ENCODE results near the gene SMTN.

The SMTN gene

DNA sequence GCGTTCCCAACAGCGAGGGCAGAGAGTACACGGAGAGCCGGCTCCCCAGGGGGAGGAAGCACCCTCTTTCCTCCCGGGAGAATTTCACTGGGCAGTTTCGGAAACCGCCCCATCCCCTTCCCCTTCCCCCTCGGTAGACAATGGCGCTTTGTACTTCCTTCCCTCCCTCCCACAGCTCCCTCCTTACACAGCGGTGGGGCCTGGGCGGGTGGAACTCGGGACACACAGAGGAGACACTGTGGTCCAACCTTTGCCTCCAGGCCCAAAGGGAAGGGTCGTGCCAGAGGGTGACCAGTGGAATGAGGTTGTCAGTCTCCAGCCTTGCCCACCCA, 4.3 kb downstream of the SMTN start:
- H3K27me3 ChIP-seq (ENCODE audit: insufficient read depth, low read length) = no peaks in the 10 kb centered on the region
- H3K36me3 ChIP-seq (ENCODE audit: insufficient read depth, low read length) = no peaks in the 10 kb centered on the region
- peak overlapping the region; percentile 95 for H3K9ac ChIP-seq (ENCODE audit: low read depth, low read length)
- 12% methylated on average over 13 of the region's 13 CpGs for WGBS
- H3K27ac ChIP-seq (ENCODE audit: low read depth, low read length) = peak overlapping the region; percentile 97
- H3K4me1 ChIP-seq (ENCODE audit: insufficient read depth, low read length) = peaks cover 29% of the 10 kb centered on the region
- peak overlapping the region; percentile 80 for H3K4me3 ChIP-seq (ENCODE audit: low read length)
- no peaks in the 10 kb centered on the region for H3K9me3 ChIP-seq (ENCODE audit: insufficient read depth, low read depth, low read length)

DNA sequence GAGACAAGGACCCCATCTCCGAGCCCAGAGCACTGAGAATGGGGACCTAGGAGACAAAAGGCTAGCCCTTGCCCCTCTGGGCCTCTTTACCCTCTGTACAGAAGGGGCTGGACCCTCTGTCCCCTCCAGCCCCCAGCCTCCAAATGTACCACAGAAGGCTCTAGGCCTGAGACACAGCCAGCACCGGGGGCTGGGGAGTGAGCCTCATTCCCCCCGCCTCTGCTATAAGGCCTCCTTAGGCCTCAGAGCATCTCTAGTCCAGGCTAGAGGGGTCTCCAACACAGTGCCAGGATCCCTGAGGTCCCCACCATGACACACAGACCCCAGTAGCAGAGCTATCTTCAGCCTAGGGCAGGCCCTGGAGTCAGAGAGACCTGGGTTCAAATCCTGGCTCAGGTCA, 4.8 kb downstream of the SMTN start:
- no peaks in the 10 kb centered on the region for H3K36me3 ChIP-seq (ENCODE audit: insufficient read depth, low read length)
- WGBS = 92% methylated on average over 3 of the region's 3 CpGs
- peak overlapping the region; percentile 95 for H3K9ac ChIP-seq (ENCODE audit: low read depth, low read length)
- peaks cover 27% of the 10 kb centered on the region for H3K4me1 ChIP-seq (ENCODE audit: insufficient read depth, low read length)
- peak overlapping the region; percentile 97 for H3K27ac ChIP-seq (ENCODE audit: low read depth, low read length)
- H3K4me3 ChIP-seq (ENCODE audit: low read length) = peak overlapping the region; percentile 80
- no peaks in the 10 kb centered on the region for H3K27me3 ChIP-seq (ENCODE audit: insufficient read depth, low read length)
- H3K9me3 ChIP-seq (ENCODE audit: insufficient read depth, low read depth, low read length) = no peaks in the 10 kb centered on the region

DNA sequence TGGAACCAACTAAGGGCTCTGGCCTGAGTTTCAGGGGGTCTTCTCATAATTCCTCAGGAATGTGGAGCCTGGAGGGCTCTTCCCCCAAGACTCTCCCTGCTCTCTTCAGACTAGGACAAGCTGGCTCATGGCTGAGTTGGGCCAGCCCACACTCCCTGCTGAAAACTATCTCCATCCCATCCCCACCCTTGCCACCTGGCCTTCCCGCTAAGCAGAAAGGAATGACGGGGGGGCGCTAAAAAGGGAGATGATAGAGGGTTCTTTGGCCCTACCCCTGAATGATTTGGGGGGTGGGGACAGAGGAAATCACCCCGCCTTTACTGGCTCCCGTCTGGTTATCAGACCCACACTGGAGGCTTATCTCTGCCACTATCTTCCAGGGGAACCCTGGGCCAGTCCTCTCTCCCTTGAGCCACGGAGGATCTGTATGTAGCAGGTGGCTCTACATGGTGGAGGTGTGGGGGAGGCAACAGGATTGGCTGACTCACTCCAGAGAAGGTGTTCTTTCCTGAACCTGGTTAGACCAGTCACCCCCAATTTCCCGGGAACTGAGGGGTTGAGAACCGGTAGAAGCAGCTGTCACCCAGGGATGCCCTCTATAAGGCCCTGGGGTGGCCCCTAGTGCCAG, 5.7 kb downstream of the SMTN start:
- Histone ChIP-seq H3K27ac (ENCODE audit: low read depth, low read length) (no peak overlapping the region), H3K36me3 (ENCODE audit: insufficient read depth, low read length) (peaks cover 7% of the 10 kb centered on the region; the same call in 1 of the 2 replicates), H3K27me3 (ENCODE audit: insufficient read depth, low read length) (no peaks in the 10 kb centered on the region), H3K9ac (ENCODE audit: low read depth, low read length) (no peak overlapping the region), H3K4me3 (ENCODE audit: low read length) (no peak overlapping the region), H3K9me3 (ENCODE audit: insufficient read depth, low read depth, low read length) (no peaks in the 10 kb centered on the region), H3K4me1 (ENCODE audit: insufficient read depth, low read length) (peaks cover 22% of the 10 kb centered on the region)
- 91% methylated on average over 8 of the region's 8 CpGs for WGBS

DNA sequence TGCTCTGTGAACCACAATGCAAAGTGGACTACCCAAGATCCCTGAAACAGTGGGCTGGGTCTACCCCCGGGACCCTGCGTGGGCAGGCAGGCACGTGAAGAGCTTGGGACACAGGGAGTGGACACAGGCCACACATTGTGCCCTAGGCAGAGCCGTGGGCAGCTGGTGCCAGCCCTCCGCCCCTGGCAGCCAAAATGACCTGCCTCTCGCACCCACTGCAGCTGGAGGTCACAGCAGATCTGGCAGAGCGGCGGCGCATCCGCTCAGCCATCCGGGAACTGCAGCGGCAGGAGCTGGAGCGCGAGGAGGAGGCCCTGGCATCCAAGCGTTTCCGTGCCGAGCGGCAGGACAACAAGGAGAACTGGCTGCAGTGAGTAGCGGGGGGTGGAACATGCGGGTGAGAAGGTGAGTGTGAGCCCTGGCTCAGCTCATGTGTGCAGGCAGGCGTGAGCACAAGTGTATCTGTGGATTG, 6.7 kb downstream of the SMTN start:
- H3K27me3 ChIP-seq (ENCODE audit: insufficient read depth, low read length) = no peaks in the 10 kb centered on the region
- peaks cover 14% of the 10 kb centered on the region; the same call in 1 of the 2 replicates for H3K4me1 ChIP-seq (ENCODE audit: insufficient read depth, low read length)
- H3K4me3 ChIP-seq (ENCODE audit: low read length) = no peak overlapping the region
- H3K27ac ChIP-seq (ENCODE audit: low read depth, low read length) = no peak overlapping the region
- no peak overlapping the region for H3K9ac ChIP-seq (ENCODE audit: low read depth, low read length)
- WGBS = 94% methylated on average over 21 of the region's 21 CpGs
- no peaks in the 10 kb centered on the region for H3K9me3 ChIP-seq (ENCODE audit: insufficient read depth, low read depth, low read length)
- peaks cover 7% of the 10 kb centered on the region; the same call in 1 of the 2 replicates for H3K36me3 ChIP-seq (ENCODE audit: insufficient read depth, low read length)

DNA sequence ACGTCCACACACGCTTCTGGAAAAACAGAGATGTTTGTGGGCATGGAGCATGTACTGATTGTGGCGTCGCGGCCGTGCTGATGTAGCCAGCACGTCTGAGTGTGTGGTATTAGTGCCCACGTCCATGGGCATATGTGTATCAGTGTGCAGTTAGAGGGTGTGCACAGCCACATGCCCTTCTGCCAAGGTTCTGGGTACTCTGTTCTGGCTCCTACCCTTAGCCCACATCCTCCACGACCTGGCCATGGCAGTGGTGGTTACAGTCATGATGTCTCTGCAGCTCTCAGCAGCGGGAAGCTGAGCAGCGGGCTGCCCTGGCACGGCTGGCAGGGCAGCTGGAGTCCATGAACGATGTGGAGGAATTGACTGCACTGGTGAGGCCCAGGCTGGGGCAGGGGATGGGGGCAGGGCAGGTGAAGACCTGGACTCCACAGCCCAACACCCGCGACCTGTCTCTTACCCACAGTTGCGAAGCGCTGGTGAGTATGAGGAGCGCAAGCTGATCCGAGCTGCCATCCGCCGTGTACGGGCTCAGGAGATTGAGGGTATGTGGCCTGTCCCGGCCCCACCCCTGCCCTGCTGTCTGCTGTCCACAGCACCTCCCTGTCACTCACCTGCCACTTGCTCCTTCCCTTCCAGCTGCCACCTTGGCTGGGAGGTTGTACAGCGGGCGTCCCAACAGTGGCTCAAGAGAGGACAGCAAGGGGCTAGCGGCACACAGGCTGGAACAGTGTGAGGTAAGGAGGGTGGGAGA, 7.3 kb downstream of the SMTN start:
- Histone ChIP-seq H3K27ac (ENCODE audit: low read depth, low read length) (no peak overlapping the region), H3K9me3 (ENCODE audit: insufficient read depth, low read depth, low read length) (no peaks in the 10 kb centered on the region), H3K4me3 (ENCODE audit: low read length) (no peak overlapping the region), H3K27me3 (ENCODE audit: insufficient read depth, low read length) (no peaks in the 10 kb centered on the region), H3K36me3 (ENCODE audit: insufficient read depth, low read length) (peaks cover 7% of the 10 kb centered on the region; the same call in 1 of the 2 replicates), H3K9ac (ENCODE audit: low read depth, low read length) (no peak overlapping the region), H3K4me1 (ENCODE audit: insufficient read depth, low read length) (peaks cover 10% of the 10 kb centered on the region; the same call in 1 of the 2 replicates)
- WGBS = 95% methylated on average over 26 of the region's 26 CpGs

DNA sequence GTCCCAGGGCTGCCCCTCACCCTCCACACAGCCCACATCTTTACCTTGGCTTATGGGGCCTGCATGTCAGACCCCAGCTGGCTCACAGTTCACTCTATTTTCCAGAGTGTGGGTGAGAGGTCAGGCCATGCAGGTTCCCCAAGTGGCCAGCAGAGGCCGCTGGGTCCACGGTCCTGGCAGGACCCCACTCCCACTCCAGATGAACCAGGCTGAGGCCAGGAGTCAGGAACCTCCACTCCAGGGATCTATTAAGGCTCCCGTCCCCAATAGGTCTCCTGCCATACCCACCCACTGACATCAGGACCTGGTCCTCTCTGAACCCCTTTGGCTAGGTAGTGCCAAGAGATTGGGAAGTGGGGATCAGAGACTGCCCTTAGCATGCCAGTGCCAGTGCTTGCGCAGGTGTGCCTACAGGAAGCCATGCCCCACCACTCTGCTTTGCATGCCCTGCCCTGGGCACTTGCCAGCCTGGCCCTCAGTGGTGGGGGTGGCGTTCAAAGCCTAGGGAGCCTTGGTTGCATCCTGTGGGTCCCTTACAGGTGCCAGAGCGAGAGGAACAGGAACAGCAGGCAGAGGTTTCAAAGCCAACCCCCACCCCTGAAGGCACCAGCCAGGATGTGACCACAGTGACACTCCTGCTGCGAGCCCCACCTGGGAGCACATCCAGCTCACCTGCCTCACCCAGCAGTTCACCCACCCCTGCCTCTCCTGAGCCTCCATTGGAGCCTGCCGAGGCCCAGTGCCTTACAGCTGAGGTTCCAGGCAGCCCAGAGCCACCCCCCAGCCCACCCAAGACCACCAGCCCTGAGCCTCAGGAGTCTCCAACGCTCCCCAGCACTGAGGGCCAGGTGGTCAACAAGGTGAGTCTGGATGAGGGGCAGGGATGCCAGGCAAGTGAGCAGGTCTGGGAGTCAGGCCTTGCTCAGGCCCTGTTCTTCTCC, 8.3 kb downstream of the SMTN start:
- Histone ChIP-seq H3K36me3 (ENCODE audit: insufficient read depth, low read length) (peaks cover 7% of the 10 kb centered on the region; the same call in 1 of the 2 replicates), H3K27ac (ENCODE audit: low read depth, low read length) (no peak overlapping the region), H3K4me3 (ENCODE audit: low read length) (no peak overlapping the region), H3K9me3 (ENCODE audit: insufficient read depth, low read depth, low read length) (no peaks in the 10 kb centered on the region), H3K4me1 (ENCODE audit: insufficient read depth, low read length) (peaks cover 4% of the 10 kb centered on the region; the same call in 1 of the 2 replicates), H3K9ac (ENCODE audit: low read depth, low read length) (no peak overlapping the region), H3K27me3 (ENCODE audit: insufficient read depth, low read length) (no peaks in the 10 kb centered on the region)
- 84% methylated on average over 9 of the region's 9 CpGs for WGBS

DNA sequence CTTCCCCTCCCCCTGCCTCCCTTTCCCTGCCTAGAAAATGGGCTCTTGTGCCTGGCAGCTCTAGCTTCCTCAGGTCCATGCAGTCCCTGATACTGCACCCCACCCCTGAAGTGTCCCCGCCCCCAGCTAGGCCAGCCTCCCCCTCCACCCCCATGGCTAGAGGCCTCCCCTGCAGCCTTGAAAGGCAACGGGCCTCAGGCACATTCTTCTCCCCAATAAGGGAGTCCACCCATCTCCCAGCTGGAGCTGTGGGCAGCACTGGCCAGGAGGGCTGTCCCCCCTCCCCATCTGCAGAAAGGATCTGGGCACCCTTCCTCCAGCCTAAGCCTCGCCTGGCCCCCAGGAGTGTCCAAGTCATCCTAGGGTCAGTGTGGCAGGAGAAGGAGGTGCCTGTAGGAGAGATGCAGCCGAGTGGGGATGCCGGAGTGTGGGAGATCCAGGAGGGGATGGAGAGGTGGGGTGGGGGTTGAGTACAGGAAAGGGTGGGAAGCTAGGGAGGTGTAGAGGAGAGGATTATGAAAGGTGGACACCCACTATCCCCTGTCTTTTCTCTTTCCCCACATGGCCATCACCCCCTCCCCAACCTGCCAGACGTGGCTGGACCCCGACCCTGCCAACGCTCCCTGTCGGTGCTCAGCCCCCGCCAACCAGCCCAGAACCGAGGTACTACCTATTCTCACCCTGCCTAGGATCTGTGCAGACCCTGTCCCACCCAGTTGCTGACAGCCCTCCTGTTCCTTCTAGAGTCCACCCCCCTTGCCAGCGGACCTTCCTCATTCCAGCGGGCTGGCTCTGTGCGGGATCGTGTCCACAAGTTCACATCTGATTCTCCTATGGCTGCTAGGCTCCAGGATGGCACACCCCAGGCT, 9.3 kb downstream of the SMTN start:
- Histone ChIP-seq H3K27me3 (ENCODE audit: insufficient read depth, low read length) (no peaks in the 10 kb centered on the region), H3K4me1 (ENCODE audit: insufficient read depth, low read length) (peaks cover 4% of the 10 kb centered on the region; the same call in 1 of the 2 replicates), H3K4me3 (ENCODE audit: low read length) (no peak overlapping the region), H3K9me3 (ENCODE audit: insufficient read depth, low read depth, low read length) (no peaks in the 10 kb centered on the region), H3K9ac (ENCODE audit: low read depth, low read length) (no peak overlapping the region), H3K36me3 (ENCODE audit: insufficient read depth, low read length) (peaks cover 7% of the 10 kb centered on the region; the same call in 1 of the 2 replicates), H3K27ac (ENCODE audit: low read depth, low read length) (no peak overlapping the region)
- WGBS = 92% methylated on average over 14 of the region's 15 CpGs

DNA sequence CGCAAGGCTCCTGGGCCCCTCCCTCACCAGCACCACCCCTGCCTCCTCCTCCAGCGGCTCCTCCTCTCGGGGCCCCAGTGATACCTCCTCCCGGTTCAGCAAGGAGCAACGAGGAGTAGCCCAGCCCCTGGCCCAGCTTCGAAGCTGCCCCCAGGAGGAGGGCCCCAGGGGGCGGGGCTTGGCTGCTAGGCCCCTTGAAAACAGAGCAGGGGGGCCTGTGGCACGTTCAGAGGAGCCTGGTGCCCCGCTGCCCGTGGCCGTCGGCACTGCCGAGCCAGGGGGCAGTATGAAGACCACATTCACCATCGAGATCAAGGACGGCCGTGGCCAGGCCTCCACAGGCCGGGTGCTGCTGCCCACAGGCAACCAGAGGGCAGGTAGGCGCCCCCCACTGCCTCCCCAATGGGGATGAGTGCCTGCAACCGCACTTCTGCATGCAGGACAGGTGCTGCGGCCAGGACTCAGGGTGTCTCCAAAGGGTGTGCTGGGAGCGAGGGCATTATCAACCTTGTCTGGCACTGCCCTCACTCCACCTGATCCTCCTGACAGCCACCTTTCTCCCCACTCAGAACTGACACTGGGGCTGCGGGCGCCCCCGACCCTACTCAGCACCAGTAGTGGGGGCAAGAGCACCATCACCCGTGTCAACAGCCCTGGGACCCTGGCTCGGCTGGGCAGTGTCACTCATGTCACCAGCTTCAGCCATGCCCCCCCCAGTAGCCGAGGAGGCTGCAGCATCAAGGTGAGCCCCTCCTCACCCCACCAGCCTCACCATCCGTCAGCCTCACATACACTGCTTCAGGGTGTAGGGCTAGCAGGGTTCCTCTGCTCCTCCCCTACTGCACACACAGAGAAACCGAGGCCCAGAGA, 10.2 kb downstream of the SMTN start:
- 85% methylated on average over 29 of the region's 29 CpGs for WGBS
- no peak overlapping the region for H3K4me3 ChIP-seq (ENCODE audit: low read length)
- H3K9ac ChIP-seq (ENCODE audit: low read depth, low read length) = no peak overlapping the region
- H3K9me3 ChIP-seq (ENCODE audit: insufficient read depth, low read depth, low read length) = no peaks in the 10 kb centered on the region
- H3K27ac ChIP-seq (ENCODE audit: low read depth, low read length) = no peak overlapping the region
- H3K36me3 ChIP-seq (ENCODE audit: insufficient read depth, low read length) = peaks cover 7% of the 10 kb centered on the region; the same call in 1 of the 2 replicates
- H3K27me3 ChIP-seq (ENCODE audit: insufficient read depth, low read length) = no peaks in the 10 kb centered on the region
- H3K4me1 ChIP-seq (ENCODE audit: insufficient read depth, low read length) = no peaks in the 10 kb centered on the region

DNA sequence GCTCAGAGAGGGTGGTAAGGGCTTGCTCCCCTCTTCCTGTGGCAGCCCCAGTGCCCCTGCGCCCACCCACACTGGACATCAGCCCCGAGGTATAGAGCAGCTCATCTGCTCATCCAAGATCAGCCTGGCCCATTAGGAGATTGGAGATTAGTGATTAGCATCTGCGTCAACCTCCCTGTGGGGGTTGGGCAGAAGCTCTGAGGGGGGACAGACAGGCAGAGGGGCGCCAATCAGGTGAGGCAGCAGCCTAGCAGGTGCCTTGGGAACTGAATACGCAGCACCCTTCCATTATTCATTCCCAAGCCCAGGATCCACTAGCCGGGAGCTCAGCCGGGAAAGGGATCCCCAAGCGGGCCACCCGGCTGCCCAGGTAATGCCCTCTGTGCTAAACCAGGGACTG, 11.0 kb downstream of the SMTN start:
- H3K4me3 ChIP-seq (ENCODE audit: low read length) = no peak overlapping the region
- peaks cover 7% of the 10 kb centered on the region; the same call in 1 of the 2 replicates for H3K36me3 ChIP-seq (ENCODE audit: insufficient read depth, low read length)
- H3K27me3 ChIP-seq (ENCODE audit: insufficient read depth, low read length) = no peaks in the 10 kb centered on the region
- 91% methylated on average over 9 of the region's 9 CpGs for WGBS
- no peak overlapping the region for H3K9ac ChIP-seq (ENCODE audit: low read depth, low read length)
- no peak overlapping the region for H3K27ac ChIP-seq (ENCODE audit: low read depth, low read length)
- H3K4me1 ChIP-seq (ENCODE audit: insufficient read depth, low read length) = no peaks in the 10 kb centered on the region
- no peaks in the 10 kb centered on the region for H3K9me3 ChIP-seq (ENCODE audit: insufficient read depth, low read depth, low read length)

Data from HUES64 (cell line).